ENCODE measurements around the gene IRF7. TPM values are rescaled to one million over a fixed set of nuclear protein-coding genes. Genes with fewer than 3 reads are reported as not detected.

The IRF7 gene
- total RNA-seq, 4 donors from 2014 or later = 5.4 to 25.4 (median 13.9) TPM

DNA sequence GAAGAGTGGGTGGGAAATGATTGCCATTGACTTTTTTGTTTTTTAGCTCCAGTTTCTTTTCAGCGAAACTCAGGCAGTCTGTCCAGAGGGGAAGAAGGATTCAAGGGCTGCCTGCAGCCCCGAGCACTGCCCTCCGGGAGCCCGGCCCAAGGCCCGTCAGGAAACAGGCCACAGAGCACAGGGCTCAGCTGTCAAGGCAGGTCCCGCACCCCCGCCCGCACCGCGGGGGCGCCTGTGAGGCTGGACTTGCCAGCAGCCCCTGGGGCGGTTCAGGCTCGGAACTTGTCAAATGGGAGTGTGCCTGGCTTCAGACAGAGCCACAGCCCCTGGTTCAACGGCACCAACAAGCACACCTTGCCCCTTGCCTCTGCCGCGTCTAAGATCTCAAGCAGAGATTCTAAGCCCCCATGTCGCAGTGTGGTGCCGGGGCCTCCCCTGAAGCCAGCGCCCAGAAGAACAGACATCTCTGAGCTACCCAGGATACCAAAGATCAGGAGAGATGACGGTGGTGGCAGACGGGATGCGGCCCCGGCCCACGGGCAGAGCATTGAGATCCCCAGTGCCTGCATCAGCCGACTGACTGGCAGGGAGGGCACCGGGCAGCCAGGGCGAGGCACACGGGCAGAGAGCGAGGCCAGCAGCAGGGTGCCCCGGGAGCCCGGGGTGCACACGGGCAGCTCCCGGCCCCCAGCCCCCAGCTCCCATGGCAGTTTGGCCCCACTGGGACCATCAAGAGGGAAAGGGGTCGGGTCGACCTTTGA lies 8.6 kb downstream of the IRF7 start:
- Histone ChIP-seq H3K9me3 (no peaks in the 10 kb centered on the region), H3K4me3 (no peak overlapping the region), H3K27me3 (no peaks in the 10 kb centered on the region), H3K36me3 (peaks cover 0 to 100% of the 10 kb centered on the region in 2 donors), H3K27ac (peak overlapping the region in 3 of 4 donors; percentile 64 to 80 (median 76)), H3K4me1 (peaks cover 0 to 14% (median 0%) of the 10 kb centered on the region in 3 donors)
- 100% methylated on average over 2 of the region's 35 CpGs for whole genome bisulfite sequencing, 2 donors (ENCODE audit: low coverage in 1 of 2)
- TF ChIP-seq POLR2AphosphoS5 (IDR thresholded peaks at IDR 0.05) (no peak), POLR2A (IDR thresholded peaks at IDR 0.05) (no peak), EP300 (IDR thresholded peaks at IDR 0.05) (no peak)
- TF ChIP-seq, protein P1, sequence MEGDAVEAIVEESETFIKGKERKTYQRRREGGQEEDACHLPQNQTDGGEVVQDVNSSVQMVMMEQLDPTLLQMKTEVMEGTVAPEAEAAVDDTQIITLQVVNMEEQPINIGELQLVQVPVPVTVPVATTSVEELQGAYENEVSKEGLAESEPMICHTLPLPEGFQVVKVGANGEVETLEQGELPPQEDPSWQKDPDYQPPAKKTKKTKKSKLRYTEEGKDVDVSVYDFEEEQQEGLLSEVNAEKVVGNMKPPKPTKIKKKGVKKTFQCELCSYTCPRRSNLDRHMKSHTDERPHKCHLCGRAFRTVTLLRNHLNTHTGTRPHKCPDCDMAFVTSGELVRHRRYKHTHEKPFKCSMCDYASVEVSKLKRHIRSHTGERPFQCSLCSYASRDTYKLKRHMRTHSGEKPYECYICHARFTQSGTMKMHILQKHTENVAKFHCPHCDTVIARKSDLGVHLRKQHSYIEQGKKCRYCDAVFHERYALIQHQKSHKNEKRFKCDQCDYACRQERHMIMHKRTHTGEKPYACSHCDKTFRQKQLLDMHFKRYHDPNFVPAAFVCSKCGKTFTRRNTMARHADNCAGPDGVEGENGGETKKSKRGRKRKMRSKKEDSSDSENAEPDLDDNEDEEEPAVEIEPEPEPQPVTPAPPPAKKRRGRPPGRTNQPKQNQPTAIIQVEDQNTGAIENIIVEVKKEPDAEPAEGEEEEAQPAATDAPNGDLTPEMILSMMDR (IDR thresholded peaks at IDR 0.05) = no peak
- no peak for ATAC-seq

DNA sequence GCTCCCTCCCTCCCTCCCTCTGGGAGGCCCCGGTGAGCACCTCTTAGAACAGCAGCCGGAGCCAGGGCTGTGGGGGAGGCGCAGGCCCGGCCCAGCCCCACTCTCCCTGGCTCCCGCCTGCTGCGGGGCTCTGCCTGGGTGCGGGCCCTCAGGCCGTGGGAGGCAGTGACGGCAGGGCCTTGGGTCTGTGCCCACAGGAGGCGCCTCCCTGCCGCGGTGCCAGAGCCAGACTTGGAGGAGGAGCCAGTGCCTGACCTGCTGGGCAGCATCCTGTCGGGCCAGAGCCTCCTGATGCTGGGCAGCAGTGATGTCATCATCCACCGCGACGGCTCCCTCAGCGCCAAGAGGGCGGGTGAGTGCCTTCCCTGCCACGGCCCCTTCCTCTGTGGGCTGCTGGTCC lies 9.5 kb downstream of the IRF7 start:
- peak overlapping the region in 3 of 4 donors; percentile 64 to 80 (median 76) for H3K27ac ChIP-seq
- H3K27me3 ChIP-seq = no peaks in the 10 kb centered on the region
- H3K4me3 ChIP-seq = no peak overlapping the region
- peak; percentile 51 for TF ChIP-seq POLR2AphosphoS5 (IDR thresholded peaks at IDR 0.05)
- TF ChIP-seq, protein P1 (IDR thresholded peaks at IDR 0.05) = no peak
- 38% methylated on average over 5 of the region's 19 CpGs; no CpG with 5 or more reads in 1 of the 2 donors for WGBS, 2 donors (ENCODE audit: low coverage in 1 of 2)
- peak; percentile 90 for ATAC-seq
- peaks cover 0 to 100% of the 10 kb centered on the region in 2 donors for H3K36me3 ChIP-seq
- H3K4me1 ChIP-seq = peaks cover 0 to 14% (median 0%) of the 10 kb centered on the region in 3 donors
- H3K9me3 ChIP-seq = no peaks in the 10 kb centered on the region

DNA sequence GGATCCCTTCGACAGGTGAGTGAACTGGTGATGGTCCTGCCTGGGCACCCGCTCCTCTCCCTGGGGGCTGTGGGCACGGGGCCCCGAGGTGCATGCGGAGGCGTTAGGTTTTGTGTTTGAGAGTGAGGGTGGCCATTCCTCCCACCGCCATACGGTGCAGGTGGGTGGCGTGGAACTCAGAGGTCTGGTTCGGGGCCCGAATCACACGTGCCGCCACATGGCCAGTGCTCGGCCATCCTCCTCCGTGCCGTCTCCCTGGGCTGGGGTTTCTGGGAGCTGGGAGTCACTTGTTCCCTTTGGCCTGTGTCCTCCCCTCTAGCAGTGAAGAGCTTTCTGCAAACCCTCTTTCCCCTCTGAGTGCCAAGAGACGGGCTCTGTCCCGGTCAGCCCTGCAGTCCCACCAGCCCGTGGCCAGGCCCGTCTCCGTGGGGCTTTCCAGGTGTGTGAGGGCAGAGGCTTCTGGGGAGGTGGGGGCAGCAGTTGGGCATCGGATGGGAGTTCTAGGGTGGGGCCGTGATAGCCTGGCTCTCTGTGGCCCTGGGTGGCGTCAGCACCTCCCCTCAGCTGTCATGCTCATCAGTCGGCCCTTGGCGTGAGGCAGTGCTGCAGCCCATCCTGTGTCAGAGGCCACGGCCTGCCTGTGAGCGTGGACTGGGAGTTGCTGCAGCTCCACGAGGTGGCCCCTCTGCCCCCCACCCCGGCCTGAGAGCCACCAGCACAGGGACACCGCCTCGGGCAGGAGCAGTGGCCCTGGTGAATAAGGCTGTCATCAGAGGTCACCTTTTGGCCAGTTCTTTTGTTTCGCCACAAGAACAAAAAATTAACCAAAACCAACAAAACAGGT lies 10.2 kb downstream of the IRF7 start:
- Histone ChIP-seq H3K27ac (peak overlapping the region in 3 of 4 donors; percentile 64 to 80 (median 76)), H3K4me1 (peaks cover 0 to 14% (median 0%) of the 10 kb centered on the region in 3 donors), H3K9me3 (no peaks in the 10 kb centered on the region), H3K4me3 (no peak overlapping the region), H3K27me3 (no peaks in the 10 kb centered on the region), H3K36me3 (peaks cover 0 to 100% of the 10 kb centered on the region in 2 donors)
- 100% methylated on average over 1 of the region's 33 CpGs; no CpG with 5 or more reads in 1 of the 2 donors for WGBS, 2 donors (ENCODE audit: low coverage in 1 of 2)
- no peak for ATAC-seq
- TF ChIP-seq, protein P1 (IDR thresholded peaks at IDR 0.05) = no peak
- TF ChIP-seq POLR2AphosphoS5 (IDR thresholded peaks at IDR 0.05) (no peak), EP300 (IDR thresholded peaks at IDR 0.05) (no peak), POLR2A (IDR thresholded peaks at IDR 0.05) (no peak)

DNA sequence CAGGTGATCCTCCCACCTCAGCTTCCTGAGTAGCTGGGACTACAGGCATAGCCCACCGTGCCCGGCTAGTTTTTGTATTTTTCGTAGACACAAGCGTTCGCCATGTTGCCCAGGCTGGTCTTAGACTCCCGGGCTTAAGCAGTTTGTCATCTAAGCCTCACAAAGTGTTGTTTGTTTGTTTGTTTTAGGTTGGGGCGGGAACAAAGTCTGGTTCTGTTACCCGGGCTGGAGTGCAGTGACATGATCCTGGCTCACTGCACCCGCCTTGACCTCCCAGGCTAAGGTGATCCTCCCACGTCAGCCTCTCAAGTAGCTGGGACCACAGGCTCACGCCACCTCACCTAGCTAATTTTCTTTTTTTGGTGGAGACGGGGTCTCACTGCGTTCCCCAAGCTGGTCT lies 12.6 kb downstream of the IRF7 start:
- Histone ChIP-seq H3K4me3 (no peak overlapping the region), H3K27ac (no peak overlapping the region), H3K27me3 (no peaks in the 10 kb centered on the region), H3K36me3 (peaks cover 0 to 100% of the 10 kb centered on the region in 2 donors), H3K4me1 (peaks cover 0 to 14% (median 0%) of the 10 kb centered on the region in 3 donors), H3K9me3 (no peaks in the 10 kb centered on the region)
- TF ChIP-seq, protein P1 (IDR thresholded peaks at IDR 0.05) = no peak
- no peak for TF ChIP-seq POLR2AphosphoS5 (IDR thresholded peaks at IDR 0.05)
- TF ChIP-seq POLR2A (IDR thresholded peaks at IDR 0.05) = no peak
- TF ChIP-seq EP300 (IDR thresholded peaks at IDR 0.05) = no peak
- no peak for ATAC-seq
- 84% methylated on average over 12 of the region's 13 CpGs; no CpG with 5 or more reads in 1 of the 2 donors for WGBS, 2 donors (ENCODE audit: low coverage in 1 of 2)
